CD4-positive, alpha-beta T cell treated with Interleukin-6 at 100 ng/mL for 8 hours (primary cell): ENCODE measurements around the gene MAFF.
"Not testable (repeated sequence)": the region's sequence is repeated elsewhere in the genome, so short reads cannot be mapped to it uniquely, and the experiment has no call there.

ENCODE experiments used
- DNase-seq: peaks from one replicate; pipeline ENCODE4 v3.0.0-alpha.2; 2020; ENCODE audit warnings: mixed read lengths, low spot score

MAFF gene

GRCh38 chr22:38223289-38223960, 21.6 kb downstream of the MAFF start:
- no peak for DNase-seq

- DNase-seq = no peak
These were observed 25.3 kb downstream of the MAFF start for GRCh38 chr22:38226853-38227649.

GRCh38 chr22:38228326-38228872, 26.6 kb downstream of the MAFF start:
- DNase-seq = no peak

GRCh38 chr22:38228873-38229740, 27.3 kb downstream of the MAFF start:
- DNase-seq = peak; percentile 23

GRCh38 chr22:38230108-38230825, 28.5 kb downstream of the MAFF start:
- DNase-seq = peak; percentile 49

- DNase-seq = no peak
These were observed 29.1 kb downstream of the MAFF start for GRCh38 chr22:38230916-38231315.

GRCh38 chr22:38232196-38232595, 30.4 kb downstream of the MAFF start:
- no peak for DNase-seq

GRCh38 chr22:38233427-38233826, 31.6 kb downstream of the MAFF start:
- no peak for DNase-seq

- DNase-seq = not testable (repeated sequence)
These were observed 32.1 kb downstream of the MAFF start for GRCh38 chr22:38233856-38234255.

- no peak for DNase-seq
These were observed 33.6 kb downstream of the MAFF start for GRCh38 chr22:38235240-38235850.

GRCh38 chr22:38236786-38237185, 35.0 kb downstream of the MAFF start:
- no peak for DNase-seq

GRCh38 chr22:38238519-38239071, 36.8 kb downstream of the MAFF start:
- no peak for DNase-seq

GRCh38 chr22:38239101-38239761, 37.4 kb downstream of the MAFF start:
- DNase-seq = no peak

- DNase-seq = no peak
These were observed 39.0 kb downstream of the MAFF start for GRCh38 chr22:38240734-38241252.

GRCh38 chr22:38243007-38243765, 41.4 kb downstream of the MAFF start:
- no peak for DNase-seq

GRCh38 chr22:38244106-38244505, 42.3 kb downstream of the MAFF start:
- DNase-seq = no peak

GRCh38 chr22:38246046-38246658, 44.4 kb downstream of the MAFF start:
- DNase-seq = no peak

GRCh38 chr22:38246692-38247091, 44.9 kb downstream of the MAFF start:
- DNase-seq = no peak

- no peak for DNase-seq
These were observed 45.9 kb downstream of the MAFF start for GRCh38 chr22:38247713-38248112.
